Measurements from ENCODE around the gene ZNF436. TPM values are rescaled to one million over a fixed set of nuclear protein-coding genes. Genes with fewer than 3 reads are reported as not detected.
A peak's percentile ranks its signal among the peaks of the same experiment; 100 is the strongest.

The ZNF436 gene
- total RNA-seq, 1 donor from 2014 or later: 17.4 TPM

DNA sequence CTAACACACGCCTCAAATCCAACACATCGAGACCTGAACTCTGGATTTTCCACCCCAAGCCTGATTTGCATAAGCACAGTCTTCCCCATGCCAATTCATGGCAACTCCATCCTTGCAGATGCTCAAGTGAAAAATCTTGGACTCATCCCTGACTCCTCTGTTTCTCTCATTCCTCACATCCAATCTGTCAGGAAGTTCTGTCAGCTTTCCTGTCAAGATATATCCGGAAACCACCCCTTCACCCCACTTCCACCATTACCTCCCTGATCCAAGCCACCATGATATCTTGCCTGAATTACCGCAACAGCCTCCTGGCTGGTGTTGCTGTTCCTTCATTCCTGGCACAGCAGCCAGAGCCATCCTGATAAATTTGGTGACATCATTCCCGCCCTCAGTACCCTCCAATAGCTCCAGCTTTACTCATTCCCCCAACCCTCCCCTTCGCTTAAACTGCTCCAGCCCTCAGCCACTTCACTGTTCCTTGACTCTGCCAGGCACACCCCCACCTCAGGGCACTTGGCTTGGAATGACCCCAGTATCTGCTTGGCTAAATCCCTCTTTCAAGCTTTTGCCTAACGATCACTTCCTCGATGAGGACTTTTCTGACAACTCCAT lies 37.5 kb upstream of the ZNF436 start:
- TF ChIP-seq, protein P1, sequence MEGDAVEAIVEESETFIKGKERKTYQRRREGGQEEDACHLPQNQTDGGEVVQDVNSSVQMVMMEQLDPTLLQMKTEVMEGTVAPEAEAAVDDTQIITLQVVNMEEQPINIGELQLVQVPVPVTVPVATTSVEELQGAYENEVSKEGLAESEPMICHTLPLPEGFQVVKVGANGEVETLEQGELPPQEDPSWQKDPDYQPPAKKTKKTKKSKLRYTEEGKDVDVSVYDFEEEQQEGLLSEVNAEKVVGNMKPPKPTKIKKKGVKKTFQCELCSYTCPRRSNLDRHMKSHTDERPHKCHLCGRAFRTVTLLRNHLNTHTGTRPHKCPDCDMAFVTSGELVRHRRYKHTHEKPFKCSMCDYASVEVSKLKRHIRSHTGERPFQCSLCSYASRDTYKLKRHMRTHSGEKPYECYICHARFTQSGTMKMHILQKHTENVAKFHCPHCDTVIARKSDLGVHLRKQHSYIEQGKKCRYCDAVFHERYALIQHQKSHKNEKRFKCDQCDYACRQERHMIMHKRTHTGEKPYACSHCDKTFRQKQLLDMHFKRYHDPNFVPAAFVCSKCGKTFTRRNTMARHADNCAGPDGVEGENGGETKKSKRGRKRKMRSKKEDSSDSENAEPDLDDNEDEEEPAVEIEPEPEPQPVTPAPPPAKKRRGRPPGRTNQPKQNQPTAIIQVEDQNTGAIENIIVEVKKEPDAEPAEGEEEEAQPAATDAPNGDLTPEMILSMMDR (IDR thresholded peaks at IDR 0.05): no peak
- Mint-ChIP-seq H3K27ac (ENCODE audit: unreplicated experiment) (no peak overlapping the region), H3K9me3 (ENCODE audit: unreplicated experiment) (no peaks in the 10 kb centered on the region), H3K4me1 (ENCODE audit: unreplicated experiment) (peaks cover 17% of the 10 kb centered on the region), H3K36me3 (ENCODE audit: unreplicated experiment) (no peaks in the 10 kb centered on the region), H3K27me3 (ENCODE audit: unreplicated experiment) (no peaks in the 10 kb centered on the region), H3K4me3 (ENCODE audit: unreplicated experiment) (no peak overlapping the region)
- DNase-seq (ENCODE audit: extremely low spot score, unreplicated experiment): no peak

DNA sequence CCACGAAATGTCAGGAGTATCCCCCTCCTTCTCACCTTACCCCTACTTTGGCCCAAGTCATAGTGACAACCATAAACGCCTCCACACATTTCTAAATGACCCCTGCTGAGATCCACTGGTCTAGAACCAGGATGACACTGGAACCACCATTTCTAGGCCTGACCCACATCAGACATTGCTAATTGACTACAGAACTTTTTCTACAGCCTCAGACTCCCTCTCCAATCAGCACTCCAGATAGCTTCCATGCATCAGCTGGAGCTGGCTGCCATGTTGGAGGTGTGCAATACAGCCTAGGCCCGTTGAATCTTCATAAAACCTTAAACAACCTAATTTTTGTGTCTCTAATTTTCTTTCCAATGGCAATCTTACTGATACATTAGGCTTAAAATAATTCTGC lies 36.3 kb upstream of the ZNF436 start:
- no peaks in the 10 kb centered on the region for H3K9me3 Mint-ChIP-seq (ENCODE audit: unreplicated experiment)

GRCh38 chr1:23403735-23404486 lies 34.3 kb upstream of the ZNF436 start:
- H3K4me3 Mint-ChIP-seq (ENCODE audit: unreplicated experiment): peak overlapping the region; percentile 38
- H3K36me3 Mint-ChIP-seq (ENCODE audit: unreplicated experiment): no peaks in the 10 kb centered on the region
- no peaks in the 10 kb centered on the region for H3K4me1 Mint-ChIP-seq (ENCODE audit: unreplicated experiment)
- DNase-seq (ENCODE audit: extremely low spot score, unreplicated experiment): peak; percentile 96
- TF ChIP-seq, protein P1 (IDR thresholded peaks at IDR 0.05): peak; percentile 97
- peak overlapping the region; percentile 89 for H3K27ac Mint-ChIP-seq (ENCODE audit: unreplicated experiment)
- H3K27me3 Mint-ChIP-seq (ENCODE audit: unreplicated experiment): no peaks in the 10 kb centered on the region
- no peaks in the 10 kb centered on the region for H3K9me3 Mint-ChIP-seq (ENCODE audit: unreplicated experiment)

More for the DNA sequence above, 36.3 kb upstream of the ZNF436 start:
- no peaks in the 10 kb centered on the region for H3K36me3 Mint-ChIP-seq (ENCODE audit: unreplicated experiment)
- no peak for DNase-seq (ENCODE audit: extremely low spot score, unreplicated experiment)
- H3K4me1 Mint-ChIP-seq (ENCODE audit: unreplicated experiment): peaks cover 7% of the 10 kb centered on the region
- no peak overlapping the region for H3K27ac Mint-ChIP-seq (ENCODE audit: unreplicated experiment)
- H3K4me3 Mint-ChIP-seq (ENCODE audit: unreplicated experiment): no peak overlapping the region
- TF ChIP-seq, protein P1 (IDR thresholded peaks at IDR 0.05): no peak
- no peaks in the 10 kb centered on the region for H3K27me3 Mint-ChIP-seq (ENCODE audit: unreplicated experiment)

DNA sequence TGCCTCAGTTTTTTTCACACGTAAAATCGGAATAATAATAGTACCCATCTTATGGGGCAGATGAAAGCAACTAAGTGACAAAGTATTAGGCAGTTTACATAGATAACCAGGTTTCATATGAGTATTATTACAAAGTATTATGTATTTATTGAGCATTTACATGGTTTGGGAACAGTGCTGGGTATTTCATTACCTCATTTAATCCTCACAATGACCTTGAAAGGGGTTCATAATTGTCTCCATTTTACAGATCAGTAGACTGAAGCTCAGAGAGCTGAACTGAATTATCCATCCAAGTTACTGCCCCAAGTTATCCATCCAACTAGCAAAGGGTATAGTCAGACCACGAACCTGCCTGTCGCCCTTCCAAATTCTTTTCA lies 33.7 kb upstream of the ZNF436 start:
- Mint-ChIP-seq H3K27ac (ENCODE audit: unreplicated experiment) (peak overlapping the region; percentile 89), H3K36me3 (ENCODE audit: unreplicated experiment) (no peaks in the 10 kb centered on the region), H3K4me1 (ENCODE audit: unreplicated experiment) (no peaks in the 10 kb centered on the region), H3K9me3 (ENCODE audit: unreplicated experiment) (no peaks in the 10 kb centered on the region), H3K27me3 (ENCODE audit: unreplicated experiment) (no peaks in the 10 kb centered on the region), H3K4me3 (ENCODE audit: unreplicated experiment) (peak overlapping the region; percentile 38)
- TF ChIP-seq, protein P1 (IDR thresholded peaks at IDR 0.05): no peak
- no peak for DNase-seq (ENCODE audit: extremely low spot score, unreplicated experiment)

DNA sequence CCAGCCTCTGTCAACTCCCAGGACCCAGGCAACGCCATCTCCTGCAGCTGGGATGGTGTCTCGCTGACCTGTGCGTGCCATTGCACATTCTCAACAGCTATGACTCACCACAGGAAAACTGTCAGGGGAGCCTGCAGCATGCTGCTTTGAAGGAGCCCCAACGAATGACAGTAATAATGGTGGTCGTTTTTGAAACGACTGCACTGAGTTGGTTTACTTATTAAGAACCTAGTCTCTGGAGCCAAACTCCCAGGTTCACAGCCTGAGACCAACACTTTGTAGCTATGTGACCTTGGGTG lies 33.4 kb upstream of the ZNF436 start:
- H3K9me3 Mint-ChIP-seq (ENCODE audit: unreplicated experiment): no peaks in the 10 kb centered on the region
- H3K27ac Mint-ChIP-seq (ENCODE audit: unreplicated experiment): peak overlapping the region; percentile 89
- DNase-seq (ENCODE audit: extremely low spot score, unreplicated experiment): peak; percentile 87
- H3K4me1 Mint-ChIP-seq (ENCODE audit: unreplicated experiment): no peaks in the 10 kb centered on the region
- H3K27me3 Mint-ChIP-seq (ENCODE audit: unreplicated experiment): no peaks in the 10 kb centered on the region
- H3K4me3 Mint-ChIP-seq (ENCODE audit: unreplicated experiment): peak overlapping the region; percentile 35
- TF ChIP-seq, protein P1 (IDR thresholded peaks at IDR 0.05): no peak
- no peaks in the 10 kb centered on the region for H3K36me3 Mint-ChIP-seq (ENCODE audit: unreplicated experiment)

Data from osteocyte (in vitro differentiated cells).